GM21367 (cell line): ENCODE results near the gene BIN2.
A peak's percentile ranks its signal among the peaks of the same experiment; 100 is the strongest.
"Not testable (repeated sequence)": the region's sequence is repeated elsewhere in the genome, so short reads cannot be mapped to it uniquely, and the experiment has no call there.

Experiments used
- ATAC-seq: cut with Tn5 transposase; IDR thresholded peaks from one replicate; pipeline ENCODE4 v1.9.1; 2021; ENCODE audit not compliant: unreplicated experiment

The BIN2 gene

DNA sequence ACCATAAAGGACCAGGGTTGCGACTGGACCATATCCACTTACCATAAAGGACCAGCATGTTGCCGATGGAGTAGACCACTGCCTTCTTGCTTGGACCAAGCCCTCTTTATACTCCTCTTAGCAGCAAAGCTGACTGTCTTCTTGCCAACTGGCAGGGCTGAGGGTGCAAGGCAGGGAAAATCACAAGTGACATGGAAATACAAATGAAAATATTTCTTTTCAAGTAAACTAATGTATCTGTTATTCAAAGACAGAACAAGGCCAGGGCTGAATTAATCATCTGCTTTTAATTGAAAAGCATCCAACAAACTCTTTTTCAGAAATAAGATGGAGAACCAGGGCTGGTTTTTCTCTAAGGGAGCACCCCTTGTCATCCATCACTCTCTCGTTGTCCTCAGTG is 22.6 kb upstream of the BIN2 start, which contains the start of gene CELA1:
CELA1 (minus strand) TSS at position 99 of the 400 bp plus-strand sequence; CDS start at position 58, 41 bp downstream.
- ATAC-seq, result no peak

DNA sequence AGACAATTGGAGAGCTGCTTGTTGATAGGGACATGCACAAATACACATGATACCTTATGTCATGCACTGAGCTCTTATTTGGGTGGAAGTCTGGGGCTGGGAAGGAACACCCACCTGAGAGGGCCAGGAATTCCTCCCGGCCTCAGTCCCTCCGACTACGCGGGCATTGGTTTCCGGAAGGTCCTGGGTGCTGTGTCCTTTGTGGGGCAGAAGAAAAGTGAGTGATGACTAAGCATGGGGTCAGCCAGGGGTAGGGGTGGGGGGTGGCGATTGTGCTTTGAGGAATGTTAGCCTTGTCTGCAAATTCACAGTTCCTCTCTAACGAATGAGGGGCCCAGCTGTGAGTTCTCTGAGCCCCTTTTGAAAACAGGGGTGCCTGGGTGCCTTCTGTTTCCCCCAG is 21.7 kb upstream of the BIN2 start:
- ATAC-seq, result no peak

DNA sequence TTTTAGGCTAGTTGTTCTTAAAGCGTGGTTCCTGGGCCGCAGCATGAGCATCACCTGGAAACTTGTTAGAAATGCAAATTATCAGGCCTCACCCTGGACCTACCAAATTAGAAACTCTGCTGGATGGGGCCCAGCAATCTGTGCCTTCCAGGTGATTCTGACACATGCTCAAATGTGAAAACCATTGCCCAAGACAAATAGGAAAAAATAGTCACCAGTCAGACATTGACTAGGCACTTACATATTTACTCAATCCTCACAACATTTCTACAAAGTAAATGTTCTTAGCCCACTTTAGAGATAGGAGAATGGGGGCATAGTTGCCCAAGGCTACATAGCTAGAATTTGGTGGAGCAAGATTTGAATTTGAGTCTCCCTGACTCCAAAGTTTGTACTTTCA is 19.2 kb upstream of the BIN2 start:
- ATAC-seq, result no peak

DNA sequence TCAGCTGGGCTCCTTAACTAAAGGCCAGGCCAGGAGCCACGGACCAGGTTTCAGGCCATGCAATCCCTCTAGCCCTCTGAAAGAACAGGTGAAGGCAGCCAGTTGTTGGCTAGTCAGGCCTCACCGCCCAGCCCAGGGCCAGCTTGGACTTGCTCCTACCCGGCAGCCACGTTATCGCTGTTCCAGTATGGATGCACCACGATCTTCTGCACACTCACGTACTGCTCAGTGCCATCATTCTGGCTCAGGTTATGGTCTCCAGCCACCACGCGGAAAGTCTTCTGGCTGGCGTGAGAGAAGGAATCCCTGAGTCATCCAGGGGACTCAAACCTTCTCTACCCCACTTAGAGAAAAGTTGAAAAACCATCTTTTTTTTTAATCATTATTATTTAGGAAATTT is 18.4 kb upstream of the BIN2 start:
- ATAC-seq, result no peak

DNA sequence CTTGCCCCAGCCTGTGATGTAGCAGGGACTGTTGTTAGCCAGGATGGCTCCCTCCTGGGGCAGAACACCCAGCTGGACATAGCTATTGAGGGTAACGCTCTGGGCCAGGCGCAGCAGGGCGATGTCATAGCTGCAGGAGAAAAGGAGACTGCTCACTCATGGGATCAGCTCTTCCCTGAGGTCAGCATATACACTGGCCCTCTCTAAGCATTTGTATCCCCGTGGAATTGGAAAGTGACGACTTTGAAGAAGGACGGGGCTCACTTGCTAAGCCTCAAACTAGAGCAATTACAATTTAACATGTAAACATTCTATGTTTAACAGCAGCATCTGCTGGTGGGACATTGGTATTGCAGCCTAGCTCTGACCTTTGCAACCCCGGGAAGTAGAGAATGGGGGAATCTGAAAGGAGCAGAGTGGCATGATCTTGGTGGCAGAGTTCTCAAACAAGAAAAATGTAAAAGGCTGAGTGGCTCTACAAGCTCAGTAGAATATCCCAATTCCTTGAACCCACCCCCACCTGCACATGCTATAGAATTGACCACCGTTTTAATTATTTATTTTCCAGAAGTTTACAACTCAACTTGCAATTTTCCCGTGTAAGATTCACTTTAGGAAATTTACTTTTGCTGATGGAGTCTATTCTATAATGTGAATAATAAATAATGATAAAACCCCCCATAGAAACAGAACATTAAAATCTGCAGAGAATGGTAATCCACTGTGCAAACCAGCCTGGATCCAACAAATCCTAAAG is 17.5 kb upstream of the BIN2 start:
- no peak for ATAC-seq

DNA sequence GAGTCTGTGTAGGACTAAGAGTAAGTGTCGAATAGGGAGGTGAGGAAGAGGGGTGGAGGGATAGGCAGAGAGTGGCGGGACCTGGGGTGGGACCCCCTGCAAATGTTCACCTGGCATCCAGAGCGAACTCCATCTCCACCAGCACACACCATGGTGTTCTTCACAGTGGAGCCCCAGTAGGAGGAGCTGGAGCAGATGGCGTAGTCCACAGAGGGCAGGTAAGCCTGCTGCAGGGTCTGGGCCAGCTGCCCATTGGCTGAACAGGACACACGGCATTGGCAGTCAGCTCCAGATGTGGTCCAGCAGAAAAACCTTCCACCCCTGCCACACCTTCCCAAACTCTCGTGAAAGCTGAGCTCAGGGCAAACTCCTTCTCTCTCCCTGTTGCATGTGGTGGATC is 15.8 kb upstream of the BIN2 start:
- no peak for ATAC-seq

DNA sequence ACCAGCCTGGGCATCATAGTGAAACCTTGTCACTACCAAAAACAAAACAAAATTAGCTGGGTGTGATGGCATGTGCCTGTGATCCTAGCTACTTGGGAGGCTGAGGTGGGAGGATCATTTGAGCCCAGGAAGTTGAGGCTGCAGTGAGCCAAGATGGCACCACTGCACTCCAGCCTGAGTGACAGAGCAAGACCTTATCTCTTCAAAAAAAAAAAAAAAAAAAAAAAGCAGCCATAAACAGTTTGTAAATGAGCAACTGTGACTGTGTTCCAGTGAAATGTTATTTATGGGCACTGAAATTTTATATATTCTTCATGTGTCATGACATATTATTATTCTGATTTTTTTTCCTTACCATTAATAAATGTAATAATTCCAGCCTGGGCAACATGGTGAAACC is 13.4 kb upstream of the BIN2 start:
- ATAC-seq, result not testable (repeated sequence)

DNA sequence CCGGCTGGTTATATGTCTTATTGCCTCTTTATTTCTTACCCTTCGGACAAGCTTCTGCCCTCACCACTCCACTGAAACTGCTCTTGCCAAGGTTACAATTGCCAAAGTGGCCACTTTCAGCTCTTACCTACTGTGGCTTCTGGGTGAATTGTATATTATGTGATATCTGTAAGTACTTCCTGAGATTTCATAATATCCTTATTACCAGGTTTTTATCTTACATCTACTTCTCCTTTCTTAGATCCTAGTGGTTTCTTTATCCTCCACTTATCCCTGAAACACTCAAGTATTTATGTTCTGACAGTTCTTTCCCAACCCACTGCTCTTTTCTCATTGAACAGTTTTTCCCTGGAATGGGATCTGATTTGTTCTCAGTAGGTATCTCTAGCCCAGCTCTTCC is 12.0 kb upstream of the BIN2 start:
- ATAC-seq, result no peak

DNA sequence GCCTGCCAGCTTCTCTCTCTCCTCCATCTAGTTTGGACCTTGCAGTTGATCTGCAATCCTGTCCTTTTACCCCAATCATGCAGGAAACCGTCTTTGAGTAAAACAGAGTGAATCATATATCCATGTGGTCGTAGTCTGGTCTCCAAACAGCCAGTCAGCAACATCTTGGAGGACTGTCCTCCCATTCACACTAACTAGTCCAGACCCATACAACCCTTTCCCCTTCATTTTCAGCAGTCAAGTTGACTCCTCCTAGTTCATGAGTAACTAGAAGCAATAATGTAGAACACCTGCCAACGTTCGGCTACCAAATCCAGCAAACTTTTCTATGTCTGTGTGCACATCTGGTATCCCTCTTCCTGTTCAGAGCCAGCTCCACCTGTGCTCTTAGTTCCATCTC is 10.8 kb upstream of the BIN2 start:
- no peak for ATAC-seq

DNA sequence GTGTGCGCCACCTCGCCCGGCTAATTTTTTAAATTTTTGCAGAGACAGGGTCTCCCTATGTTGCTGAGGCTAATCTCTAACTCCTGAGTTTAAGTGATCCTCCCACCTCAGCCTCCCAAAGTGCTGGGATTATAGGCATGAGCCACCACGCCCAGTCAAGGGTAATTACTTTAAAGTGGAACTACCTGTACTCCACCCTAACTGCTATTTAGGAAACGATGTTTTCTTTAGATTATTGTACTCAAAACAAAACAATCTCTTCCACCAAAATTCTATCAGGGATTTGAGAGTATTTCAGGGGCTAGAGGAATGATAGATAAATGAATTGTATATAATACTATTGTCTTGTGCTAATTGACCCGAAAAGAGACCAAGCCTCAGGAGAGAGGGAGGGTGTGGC is 9.6 kb upstream of the BIN2 start:
- no peak for ATAC-seq

DNA sequence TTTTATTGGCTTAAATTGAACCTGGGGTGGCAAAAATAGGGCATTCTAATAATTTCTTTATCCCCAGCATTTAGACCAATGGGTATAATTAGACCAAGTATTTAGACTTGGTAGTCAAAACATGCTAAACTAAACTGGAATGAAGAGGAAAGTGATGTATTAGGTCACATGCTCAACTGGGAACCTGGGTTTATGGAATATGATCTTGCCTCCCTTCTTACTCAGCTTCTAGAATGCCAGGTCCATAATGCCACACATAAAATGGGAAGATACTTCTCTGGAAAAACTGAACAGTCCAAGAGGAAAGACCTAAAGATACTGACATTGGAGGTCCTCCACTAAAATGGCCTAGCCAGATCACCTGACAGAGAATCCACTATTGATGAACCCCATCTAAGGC is 6.2 kb upstream of the BIN2 start:
- no peak for ATAC-seq

DNA sequence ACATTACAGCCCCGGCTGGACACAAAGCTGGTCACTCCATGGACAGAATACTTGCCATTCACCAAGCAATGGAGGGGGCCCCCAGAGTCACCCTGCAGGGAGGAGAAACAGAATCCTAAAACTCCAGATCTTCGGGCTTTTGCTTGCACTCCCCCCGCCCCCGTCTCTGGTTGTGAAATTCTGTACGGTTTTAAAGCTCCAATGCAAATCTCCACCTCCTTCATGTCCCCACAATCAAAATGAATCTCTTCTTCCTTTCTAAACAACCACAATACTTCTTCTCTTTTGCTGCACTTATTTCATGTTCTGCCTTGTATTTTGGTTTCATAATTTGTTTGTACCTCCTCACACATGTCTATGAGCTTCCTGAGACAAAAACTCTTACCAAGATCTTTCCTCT is 5.8 kb upstream of the BIN2 start:
- ATAC-seq, result no peak

DNA sequence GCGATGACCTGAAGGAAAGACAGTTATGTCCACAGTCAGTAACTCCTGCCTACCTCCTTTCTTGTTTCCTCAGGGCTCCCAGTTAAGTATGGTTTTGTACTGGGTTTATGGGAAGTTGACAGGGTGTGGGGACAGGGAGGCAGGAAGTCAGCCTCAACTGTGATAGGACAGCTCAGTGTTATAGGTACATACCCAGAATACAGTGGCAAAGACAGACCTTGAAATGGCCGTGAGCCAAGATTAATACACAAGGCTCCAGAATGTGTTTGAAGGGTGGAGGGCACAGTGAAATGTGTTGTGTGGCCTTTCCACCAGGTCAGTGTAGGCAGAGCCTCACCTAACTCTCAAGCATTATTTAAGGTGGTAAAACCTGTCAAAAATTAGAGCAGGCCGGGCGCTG is 4.6 kb upstream of the BIN2 start:
- ATAC-seq, result no peak

DNA sequence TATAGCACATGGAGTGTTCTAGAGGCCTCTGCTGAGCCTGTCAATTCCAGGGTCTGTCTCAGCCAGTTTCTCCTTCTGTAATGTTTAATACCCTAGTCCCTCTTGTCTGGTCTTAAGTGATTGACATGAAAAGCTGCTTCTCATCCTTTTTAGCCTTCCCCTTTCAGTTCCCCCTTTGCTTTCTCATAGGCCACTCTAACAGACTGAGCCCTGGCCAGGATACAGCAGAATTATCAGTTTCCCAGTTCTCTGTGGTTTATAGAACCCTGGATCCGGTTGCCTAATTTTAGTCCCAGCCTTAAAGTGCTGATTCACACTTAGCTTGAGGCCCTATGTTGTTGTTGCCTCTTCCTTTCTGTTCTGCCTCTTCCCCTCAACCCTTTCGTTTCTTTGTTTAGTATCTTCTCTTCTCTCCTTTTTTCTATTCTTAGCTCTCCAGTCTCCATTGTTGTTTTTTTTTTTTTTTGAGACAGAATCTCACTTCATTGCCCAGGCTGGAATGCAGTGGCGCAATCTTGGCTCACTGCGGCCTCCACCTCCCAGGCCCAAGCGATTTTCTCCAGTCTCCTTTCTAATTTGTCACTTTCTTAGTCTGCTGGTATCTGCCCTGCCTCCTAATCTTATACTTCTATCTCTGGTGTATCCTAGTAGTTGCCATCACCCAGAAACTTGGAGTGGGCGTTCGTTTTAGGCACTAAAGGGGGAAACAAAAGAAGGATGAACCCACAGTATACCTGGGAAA is 2.9 kb upstream of the BIN2 start:
- ATAC-seq, result peak; percentile 32

DNA sequence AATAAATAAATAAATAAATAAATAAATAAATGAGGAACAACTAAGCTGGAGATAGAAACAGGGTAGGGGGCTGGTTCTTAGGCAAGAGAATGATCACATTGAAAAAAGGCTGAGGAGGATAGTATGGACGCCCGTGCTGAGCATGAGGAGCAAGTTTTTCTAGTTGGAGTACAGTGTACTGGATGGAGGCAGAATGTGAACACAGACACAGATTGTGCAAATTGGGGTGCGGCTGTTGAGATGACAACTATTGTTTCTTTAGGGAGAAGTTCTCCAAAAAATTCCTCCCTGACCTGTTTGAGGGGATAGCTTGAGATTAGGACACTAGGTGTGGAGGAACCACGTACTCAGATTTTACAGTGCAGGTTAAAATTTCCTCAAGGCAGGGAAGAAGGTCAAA is 979 bp upstream of the BIN2 start:
- ATAC-seq, result no peak

DNA sequence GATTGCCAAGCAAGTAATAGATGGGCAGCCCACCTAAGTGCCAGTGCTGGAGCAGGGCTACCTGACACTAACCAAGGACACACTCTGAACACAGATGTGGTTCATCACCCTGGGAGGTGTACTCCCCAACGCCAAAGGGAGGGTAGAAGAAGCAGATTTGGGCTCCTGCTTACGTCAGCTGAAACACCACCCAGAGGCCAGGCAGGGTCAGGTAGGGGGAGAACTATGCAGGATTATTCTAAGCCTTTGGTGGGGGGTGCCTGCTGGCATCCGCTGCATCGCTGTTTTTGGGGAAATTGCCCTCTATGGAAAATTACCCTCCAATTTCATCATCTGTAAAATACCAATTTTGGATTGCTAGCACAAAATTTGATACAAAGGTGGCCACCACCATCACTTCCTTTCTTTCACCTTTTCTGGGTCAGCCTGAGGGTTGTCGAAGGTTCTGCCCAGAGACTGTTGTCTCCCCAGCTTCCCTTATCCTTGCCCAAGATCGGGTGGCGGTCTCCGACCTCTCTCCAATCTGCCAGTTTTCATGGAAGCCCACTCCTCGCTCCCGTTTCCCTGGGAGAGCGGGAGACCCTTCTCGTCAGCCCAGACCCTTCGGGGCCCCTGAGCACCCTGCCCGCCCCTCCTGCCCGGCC is 535 bp downstream of the BIN2 start:
- peak; percentile 3 for ATAC-seq

DNA sequence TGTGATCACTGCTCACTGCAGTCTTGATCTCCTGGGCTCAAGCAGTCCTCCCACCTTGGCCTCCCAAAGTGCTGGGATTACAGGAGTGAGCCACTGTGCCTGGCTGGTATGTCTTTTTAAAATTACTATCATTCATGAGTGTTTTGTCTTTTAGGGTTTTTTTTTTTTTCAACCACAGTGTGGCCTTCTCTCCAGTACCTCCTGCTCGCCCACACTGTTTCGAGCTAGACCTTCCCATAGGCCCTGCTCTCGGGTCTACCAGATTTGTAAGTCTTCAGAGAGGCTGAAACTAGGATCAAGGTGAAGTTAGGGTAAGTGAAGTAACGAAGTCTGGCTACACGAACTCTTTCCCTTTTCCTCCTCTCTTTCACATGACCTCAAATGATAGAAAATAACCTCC is 1.5 kb downstream of the BIN2 start:
- ATAC-seq, result no peak

DNA sequence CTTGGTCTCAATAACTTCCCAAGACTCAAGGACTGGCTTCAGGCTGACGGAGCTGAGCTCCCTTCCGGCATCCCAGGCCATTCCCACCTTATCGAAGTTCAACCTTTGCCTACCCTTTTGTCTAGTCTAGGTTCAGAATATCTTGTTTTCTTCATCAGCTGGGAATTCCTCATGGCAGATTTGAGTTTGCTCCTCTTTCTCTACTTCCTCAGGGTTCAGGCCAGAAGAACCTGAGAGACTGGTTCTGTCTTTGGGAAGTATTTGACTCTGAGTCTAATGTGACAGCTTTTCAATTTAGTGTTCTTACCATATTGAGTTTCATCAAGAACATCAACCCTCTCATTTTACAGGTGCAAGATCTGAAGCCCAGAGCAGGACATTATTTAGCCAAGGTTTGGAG is 2.1 kb downstream of the BIN2 start:
- no peak for ATAC-seq

DNA sequence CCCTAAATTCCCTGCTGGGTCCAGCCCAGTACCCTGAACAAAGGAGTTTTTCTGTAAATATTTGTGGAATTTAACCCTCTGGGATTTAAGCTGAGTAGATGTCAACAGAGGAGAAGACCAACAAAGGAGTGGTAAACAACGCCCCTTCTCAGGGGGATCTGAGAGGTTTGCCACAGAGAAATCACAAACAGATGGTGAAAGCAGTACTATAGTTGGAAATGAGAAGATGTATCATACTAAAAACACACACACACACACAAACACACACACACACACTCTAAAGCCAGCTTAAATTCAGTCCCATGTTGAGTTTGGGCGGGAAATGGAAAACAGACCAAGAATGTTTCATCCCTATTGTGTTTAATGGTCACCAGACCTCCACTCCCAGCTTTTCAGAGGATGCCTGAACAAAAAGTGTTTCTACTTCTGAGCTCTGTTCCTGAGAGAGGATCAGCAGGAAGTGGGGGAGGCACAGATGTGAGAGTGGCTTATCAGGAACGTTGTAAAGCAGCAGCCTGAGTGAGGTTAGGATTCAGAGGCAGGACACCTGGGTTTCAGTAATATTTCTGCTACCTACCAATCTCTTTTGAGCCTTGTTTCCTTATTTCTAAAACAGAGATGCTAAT is 3.2 kb downstream of the BIN2 start:
- no peak for ATAC-seq

DNA sequence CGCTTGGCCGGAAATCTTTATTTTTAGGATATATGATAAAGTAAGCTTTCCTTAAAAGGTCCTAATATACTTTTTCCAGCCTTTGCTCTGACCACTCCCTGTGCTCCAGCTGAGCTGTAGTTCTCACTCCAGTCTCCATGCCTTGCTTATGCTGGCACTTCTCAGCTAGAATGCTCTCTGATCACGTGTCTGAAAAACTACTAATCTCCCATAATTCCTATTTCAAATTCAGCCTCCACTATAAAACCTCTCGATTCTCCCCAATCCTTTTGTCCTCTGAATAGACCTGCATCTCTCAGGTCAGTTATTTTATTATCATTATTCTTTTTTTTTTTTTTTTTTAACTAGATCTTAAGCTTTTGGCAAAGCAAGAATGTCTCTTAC is 3.7 kb downstream of the BIN2 start:
- no peak for ATAC-seq

DNA sequence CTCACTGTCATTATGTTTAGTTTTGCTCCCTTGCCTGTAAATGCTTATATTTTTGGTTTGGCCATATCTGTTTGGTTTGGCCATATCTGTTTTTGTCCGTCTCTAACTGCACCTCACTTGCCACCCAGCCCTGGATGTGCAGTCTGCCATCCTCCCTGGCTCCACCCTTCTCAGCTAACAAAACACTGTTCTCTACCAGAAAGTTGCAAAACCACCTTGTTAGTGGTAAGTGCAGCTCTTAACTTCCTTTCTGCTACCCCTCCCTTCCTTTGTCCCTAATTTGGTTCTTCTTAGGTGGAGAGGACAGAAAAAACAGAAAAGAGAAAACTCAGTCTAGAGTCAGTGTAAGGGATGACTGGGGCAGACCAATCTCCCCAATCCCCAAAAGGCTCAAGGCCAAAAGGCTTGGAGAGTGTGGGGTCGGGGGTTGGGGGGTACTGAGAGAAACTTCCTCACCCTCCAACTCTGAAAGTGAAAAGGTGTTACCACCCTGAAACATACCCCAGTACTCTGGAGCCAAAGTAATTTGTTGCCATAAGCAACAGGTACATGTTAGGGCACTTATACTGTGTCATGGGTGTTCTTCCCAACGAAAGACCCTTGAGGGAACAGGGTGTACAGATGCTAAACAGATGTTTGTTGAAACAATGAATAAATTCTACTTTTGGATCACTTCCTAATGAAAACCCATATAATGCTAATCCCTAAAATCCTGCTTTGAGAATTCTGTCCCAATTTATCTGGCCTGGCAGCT is 5.0 kb downstream of the BIN2 start:
- no peak for ATAC-seq
